Measurements from ENCODE around the gene DAB1.

DAB1 gene

DNA sequence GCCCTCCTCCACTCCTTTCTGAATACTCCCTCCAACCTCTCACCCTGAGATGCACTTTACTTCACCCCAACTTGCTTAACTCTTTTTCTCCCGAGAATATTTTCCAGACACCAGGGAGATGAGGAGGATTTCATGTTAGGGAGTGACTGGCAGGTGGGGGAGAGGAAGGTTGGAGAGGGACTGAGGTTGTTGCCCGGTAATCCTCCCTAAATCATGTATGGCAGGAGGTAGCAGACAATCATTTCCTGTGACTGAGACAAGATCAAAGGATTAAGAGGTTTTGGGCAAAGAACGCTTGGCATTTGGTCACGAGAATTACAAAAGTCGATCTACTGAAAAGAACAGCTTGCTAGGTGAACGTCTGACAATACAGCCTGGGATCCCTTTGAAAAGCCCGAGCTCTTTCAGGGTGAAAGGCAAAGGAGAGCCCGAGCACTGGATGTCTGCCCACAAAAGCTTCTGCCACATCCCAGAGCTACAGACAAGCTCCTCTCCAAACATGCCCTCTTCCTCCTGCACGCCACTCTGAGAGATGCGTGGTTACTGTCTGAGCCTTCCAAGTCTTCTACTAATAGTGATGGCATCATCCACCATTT lies 154.1 kb downstream of the DAB1 start:
- TF ChIP-seq, protein P1, sequence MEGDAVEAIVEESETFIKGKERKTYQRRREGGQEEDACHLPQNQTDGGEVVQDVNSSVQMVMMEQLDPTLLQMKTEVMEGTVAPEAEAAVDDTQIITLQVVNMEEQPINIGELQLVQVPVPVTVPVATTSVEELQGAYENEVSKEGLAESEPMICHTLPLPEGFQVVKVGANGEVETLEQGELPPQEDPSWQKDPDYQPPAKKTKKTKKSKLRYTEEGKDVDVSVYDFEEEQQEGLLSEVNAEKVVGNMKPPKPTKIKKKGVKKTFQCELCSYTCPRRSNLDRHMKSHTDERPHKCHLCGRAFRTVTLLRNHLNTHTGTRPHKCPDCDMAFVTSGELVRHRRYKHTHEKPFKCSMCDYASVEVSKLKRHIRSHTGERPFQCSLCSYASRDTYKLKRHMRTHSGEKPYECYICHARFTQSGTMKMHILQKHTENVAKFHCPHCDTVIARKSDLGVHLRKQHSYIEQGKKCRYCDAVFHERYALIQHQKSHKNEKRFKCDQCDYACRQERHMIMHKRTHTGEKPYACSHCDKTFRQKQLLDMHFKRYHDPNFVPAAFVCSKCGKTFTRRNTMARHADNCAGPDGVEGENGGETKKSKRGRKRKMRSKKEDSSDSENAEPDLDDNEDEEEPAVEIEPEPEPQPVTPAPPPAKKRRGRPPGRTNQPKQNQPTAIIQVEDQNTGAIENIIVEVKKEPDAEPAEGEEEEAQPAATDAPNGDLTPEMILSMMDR (conservative IDR thresholded peaks at IDR 0.05) = no peak
- no peak overlapping the region for H3K27ac ChIP-seq

GRCh38 chr1:57265104-57265503 lies 158.8 kb downstream of the DAB1 start:
- TF ChIP-seq, protein P1 (conservative IDR thresholded peaks at IDR 0.05) = no peak
- H3K27ac ChIP-seq = no peak overlapping the region

- TF ChIP-seq, protein P1 (conservative IDR thresholded peaks at IDR 0.05) = no peak
Measured at GRCh38 chr1:57262472-57262871, 161.4 kb downstream of the DAB1 start.

DNA sequence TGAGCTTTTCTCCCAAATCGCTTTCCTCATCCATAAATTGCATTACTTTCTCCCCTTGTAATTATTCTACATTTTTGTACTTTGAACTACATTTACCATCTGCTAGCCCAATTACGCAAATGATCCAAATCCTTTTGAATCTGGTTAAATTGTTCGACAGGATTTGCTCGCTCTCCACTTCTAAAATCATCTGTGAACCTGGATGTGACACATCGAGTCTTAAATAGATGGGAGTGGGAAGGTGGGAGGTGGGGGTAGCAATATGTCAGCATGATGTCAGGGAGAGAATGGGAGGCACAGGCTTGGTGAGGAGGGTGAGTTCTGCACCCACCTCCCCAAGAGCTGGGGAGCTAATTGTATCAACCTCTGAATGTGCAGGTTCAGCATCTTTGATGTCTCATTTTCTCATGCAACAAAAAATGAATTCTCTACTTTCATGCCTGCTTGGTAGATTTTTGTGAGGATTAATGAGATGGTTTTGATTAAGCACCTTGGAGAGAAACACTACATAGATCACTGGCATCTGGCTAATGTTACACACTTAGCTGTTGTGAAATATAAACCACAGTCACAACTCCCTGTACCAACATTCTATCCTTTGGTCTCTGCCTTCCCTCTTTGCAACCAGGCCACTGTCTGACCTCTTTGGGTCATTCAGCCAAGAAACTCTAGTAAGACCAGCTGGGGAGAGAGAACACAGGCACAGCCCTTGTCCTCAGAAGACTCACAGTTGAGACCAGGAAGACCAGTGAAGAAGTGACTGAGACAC lies 165.1 kb downstream of the DAB1 start:
- TF ChIP-seq, protein P1 (conservative IDR thresholded peaks at IDR 0.05) = no peak

More at GRCh38 chr1:57262472-57262871, 161.4 kb downstream of the DAB1 start:
- H3K27ac ChIP-seq = no peak overlapping the region

DNA sequence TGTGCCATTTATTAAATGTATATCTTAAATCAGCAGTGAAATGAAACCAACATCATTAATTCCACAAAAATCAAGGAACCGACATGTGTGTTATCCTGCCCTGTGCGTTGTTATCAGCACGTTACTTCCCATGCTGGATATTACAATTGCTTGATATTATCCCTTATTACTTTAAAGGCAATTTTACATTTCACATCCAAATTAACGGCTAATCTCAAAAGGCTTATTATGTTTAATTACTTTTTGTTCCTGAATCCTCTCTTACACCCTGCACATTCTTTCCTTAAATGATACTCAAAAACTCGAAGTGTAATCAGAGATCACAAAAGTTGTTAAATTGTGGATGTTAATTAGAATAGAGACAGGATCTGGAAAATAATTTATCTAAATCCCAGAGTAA lies 167.9 kb downstream of the DAB1 start:
- TF ChIP-seq, protein P1 (conservative IDR thresholded peaks at IDR 0.05) = no peak
- no peak overlapping the region for H3K27ac ChIP-seq

More for the DNA sequence above, 165.1 kb downstream of the DAB1 start:
- H3K27ac ChIP-seq = no peak overlapping the region

- H3K27ac ChIP-seq = no peak overlapping the region
- TF ChIP-seq, protein P1 (conservative IDR thresholded peaks at IDR 0.05) = no peak
Measured at GRCh38 chr1:57254022-57254421, 169.8 kb downstream of the DAB1 start.

GRCh38 chr1:57252597-57253294 lies 171.1 kb downstream of the DAB1 start:
- H3K27ac ChIP-seq = peak overlapping the region; percentile 34; the same call in 1 of the 2 replicates
- TF ChIP-seq, protein P1 (conservative IDR thresholded peaks at IDR 0.05) = no peak

Measured in VCaP (cell line).